T-helper 22 cell (primary cell): ENCODE measurements around the gene ADM.

Experiments
- DNase-seq: peaks from one replicate; pipeline ENCODE4 v3.0.0-alpha.2; 2020; ENCODE audit warnings: low read depth

Gene ADM

GRCh38 chr11:10328314-10329098 is 23.6 kb downstream of the ADM start:
- no peak for DNase-seq

DNA sequence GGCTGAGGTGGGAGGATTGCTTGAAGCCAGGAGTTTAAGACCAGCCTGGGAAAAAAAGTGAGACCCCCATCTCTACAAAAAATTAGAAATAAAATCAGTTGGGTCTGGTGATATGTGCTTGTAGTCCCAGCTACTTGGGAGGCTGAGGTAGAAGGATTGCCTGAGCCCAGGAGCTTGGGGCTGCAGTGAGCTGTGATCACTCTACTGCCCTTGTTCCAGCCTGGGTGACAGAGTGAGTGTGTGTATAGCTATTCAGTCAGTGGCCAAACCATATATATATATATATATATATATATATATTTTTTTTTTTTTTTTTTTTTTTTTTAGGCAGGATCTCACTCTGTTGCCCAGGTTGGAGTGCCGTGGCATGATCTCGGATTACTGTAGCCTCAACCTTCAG is 24.5 kb downstream of the ADM start:
- no peak for DNase-seq

GRCh38 chr11:10329935-10330334 is 25.1 kb downstream of the ADM start:
- no peak for DNase-seq

- no peak for DNase-seq
Observed at GRCh38 chr11:10331548-10332289, 26.8 kb downstream of the ADM start.

DNA sequence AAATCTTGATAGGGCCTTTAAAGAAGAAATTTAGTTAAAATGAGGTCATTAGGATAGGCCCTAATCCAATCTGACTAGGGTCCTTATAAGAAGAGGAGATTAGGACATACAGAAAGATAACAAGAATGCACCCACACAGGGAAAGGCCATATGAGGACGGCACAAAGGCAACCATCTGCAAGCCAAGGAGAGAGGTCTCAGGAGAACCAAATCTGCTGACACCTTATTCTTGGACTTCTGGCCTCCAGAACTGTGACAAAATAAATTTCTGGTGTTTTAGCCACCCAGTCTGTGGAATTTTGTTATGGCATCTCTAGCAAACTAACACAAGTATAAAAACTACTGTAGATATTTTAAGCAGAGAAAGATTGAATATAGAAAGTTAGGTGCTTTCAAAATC is 28.6 kb downstream of the ADM start:
- no peak for DNase-seq

- no peak for DNase-seq
Observed at GRCh38 chr11:10338287-10338686, 33.4 kb downstream of the ADM start.

DNA sequence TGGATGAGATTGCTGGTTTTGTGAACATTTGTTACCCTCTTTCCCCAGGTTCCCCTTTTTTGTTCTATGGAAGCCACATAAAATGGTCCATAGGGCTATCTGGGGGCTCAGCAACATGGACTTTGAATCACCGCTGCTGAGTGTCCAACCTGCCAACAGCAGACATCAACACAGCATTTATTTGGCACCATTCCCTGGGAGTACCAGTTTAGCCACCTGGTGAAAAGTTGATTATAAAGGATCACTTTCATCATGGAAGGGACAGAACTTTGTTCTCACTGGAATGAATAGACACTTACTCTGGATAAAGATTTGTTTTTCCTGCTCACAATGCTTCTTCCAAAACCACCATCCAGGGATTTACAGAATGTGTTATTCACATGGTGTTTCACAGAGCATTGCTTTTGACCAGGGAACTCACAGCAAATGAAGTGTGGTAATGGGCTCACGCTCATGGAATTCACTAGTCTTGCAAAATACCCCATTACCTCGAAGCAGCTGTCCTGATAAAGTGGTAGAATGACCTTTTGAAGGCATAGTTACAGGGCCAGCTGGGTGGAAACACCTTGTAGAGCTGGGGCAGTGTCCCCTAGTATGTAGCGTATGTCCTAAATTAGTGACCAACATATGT is 43.9 kb downstream of the ADM start:
- no peak for DNase-seq

DNA sequence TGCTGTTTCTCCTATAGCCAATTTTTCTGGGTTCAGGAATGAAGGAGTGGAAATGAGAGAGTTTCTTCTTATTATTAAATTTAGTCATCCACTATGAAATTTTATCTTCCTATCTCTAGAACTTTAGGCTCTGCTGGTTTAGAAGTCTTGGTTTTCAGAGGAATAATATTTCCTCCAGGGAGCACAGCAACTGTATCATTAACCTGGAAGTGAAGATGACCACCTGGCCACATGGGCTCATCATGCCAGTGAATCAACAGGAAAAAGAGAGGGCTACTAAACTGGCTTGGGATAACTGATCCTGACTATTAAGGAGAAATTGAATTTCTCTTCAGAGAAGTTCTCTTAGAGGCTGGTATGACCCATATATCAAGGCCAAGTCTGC is 44.4 kb downstream of the ADM start:
- no peak for DNase-seq

DNA sequence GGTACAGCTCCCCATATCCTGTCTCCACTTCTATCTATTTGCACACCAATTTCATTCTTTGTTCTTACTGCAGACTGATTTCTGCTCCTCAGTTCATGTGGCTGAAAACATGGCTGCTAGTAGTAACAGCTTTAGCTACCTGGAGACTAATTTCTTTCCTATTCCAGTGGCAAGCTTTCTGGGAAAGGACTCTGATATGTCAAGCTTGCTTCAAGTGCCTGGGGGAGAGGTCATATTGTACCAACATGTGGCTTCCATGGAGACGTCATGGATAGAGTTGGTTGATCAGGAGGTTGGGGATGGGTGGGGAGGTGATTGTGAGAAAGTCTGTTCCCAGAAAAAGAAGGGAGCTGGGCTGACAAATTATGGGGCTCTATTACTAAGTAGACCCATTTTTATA is 44.9 kb downstream of the ADM start:
- DNase-seq: no peak

DNA sequence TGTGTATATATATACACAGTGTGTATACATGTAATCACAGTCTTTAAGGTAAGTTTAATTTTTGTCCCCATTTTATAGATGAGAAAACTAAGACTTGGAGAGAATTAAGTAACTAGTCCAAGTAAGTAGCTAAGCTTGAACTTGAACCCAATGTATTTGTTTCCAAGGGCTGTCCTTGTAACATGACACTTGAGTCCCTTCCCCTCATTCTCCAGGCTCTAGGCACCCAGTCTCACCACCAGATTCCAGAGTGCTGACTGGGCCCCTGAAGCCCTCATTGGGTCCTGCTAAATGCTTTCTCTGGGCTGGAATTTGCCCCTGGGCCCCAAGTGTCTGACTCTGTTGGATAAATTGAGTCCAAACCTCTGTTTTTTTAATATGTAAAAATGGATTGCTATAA is 45.5 kb downstream of the ADM start:
- no peak for DNase-seq

DNA sequence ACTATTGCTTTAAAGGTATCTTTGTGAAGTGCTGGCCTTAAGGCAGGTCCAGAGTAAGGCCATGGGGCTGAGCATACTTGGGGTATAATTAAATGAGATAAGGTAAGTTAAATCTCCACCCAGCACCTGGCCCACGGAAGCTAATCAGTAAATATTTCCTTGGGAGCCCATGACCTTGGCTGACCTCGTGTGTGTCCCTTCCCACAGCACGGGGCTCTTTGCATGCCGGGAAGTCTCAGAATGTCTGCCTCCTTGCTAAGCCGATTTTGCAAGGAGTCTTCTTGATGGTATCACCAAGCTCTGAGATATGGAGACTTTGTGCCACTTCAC is 46.5 kb downstream of the ADM start:
- no peak for DNase-seq

DNA sequence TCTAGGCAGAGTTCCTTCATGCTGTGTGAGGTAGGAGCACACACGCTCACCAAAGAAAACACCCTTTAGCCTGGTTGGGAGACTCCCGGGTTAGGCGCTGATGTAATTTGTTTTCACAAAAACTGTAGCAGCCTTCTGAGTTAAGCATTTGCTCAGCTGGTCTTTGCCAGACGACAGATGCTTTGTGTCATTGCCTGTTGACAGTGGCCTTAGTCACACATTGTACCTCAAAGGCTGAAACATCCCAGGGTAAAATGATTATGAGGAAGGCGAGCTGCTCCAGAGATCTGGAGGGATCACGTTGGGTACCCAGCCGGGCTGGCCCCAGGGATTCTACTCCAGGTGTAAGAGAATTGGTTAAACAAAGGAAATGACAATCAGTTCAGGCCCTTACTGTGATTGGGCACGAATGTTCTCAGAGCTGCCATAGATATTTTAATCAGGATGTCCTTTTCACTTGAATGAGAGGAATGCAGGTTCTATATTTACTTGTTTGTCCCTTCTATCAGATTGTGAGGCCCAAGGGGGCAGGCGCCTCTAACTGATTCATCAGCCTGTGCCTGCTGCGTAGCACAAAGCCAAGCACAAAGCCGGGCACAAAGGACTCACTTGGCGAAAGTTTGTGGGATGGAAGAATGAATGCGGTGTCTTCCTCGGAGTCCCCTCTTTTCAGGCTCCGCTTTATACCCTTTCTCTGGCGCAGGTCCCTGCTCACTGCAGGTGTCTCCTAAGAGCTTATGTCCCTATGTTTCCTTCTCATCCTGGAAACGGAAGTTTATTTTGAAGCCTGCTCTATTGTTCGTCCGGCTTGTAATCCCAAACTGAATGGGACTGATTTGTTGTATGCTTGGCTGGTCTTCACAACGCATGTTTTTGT is 47.1 kb downstream of the ADM start:
- DNase-seq: no peak

DNA sequence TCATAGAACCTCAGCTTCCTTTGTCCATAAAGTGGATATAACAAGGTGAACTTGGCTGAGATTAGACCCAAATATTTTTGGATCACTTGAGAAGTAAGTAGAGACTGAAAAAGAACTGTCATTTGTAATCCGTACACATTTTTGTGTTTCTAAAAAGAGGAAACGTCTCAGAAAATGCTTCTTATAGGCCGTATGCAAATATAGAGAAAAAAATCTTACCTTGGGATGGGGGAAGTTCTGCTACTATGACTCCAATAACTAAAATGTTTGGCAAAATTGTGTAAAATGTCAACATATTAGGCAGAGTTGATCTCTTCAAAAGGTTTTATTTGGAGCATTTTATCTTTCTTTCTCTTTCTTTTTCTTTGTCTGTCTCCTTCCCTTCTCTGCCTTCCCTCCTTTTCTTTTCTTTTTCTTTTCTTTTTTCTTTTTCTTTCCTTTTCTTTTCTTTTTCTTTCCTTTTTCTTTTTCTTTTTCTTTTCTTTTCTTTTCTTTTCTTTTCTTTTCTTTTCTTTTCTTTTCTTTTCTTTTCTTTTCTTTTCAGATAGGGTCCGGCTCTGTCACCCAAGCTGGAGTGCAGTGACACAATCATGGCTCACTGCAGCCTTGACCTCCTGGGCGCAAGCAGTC is 48.2 kb downstream of the ADM start:
- no peak for DNase-seq

DNA sequence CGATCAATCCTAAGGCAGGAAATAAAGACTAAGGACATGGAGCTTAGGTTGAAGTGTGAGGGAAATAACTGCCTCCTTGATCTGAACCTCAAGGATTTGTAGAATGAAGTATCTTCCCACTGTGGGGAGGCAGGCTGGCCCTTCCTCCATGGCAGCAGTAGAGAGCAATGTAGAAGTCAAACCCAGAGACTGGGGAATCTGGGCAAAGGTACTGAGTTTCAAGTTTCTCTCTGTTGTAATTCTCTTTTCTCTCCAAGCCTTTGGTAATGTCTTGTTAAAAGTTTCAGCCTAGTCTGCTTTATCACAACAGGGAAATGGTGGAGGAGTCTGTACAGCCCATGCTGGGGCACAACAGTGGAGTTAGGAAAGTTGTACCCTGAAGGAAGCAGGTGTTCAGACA is 49.5 kb downstream of the ADM start:
- no peak for DNase-seq

GRCh38 chr11:10355257-10355661 is 50.4 kb downstream of the ADM start:
- DNase-seq: no peak

DNA sequence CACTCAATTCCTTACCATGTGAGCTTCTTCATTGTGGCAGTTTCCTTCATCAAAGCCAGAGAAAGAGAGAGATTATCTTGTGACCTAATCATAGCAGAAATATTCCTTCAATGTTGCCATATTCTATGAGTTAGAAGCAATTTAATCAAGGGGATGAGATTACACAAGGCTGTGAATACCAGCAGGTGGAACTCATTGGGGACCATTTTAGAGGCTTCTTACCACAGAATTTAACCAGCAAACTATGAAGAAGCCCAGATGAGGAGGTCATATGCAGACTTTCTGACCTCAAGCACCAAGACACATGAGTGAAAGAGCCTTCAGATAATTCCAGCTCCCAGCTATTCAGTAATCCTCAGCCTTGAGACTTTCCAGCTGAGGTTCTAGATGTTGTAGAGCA is 51.3 kb downstream of the ADM start:
- DNase-seq: no peak
